GM12878 (cell line): ENCODE results near the gene FCRLA. TPM values are rescaled to one million over a fixed set of nuclear protein-coding genes. Genes with fewer than 3 reads are reported as not detected.
A peak's percentile ranks its signal among the peaks of the same experiment; 100 is the strongest.

Experiments used
- ATAC-seq: fragments of 200-7000 bp; cut with Tn5 transposase; 3 replicates; pipeline ENCODE4 v1.9.1; 2020; ENCODE audit warnings: mild to moderate bottlenecking, moderate library complexity
- BruUV-seq: library from RNA; stranded (reverse); fragments of 400-500 nt; replicated peaks from 2 replicates; lab custom pipeline; 2021; lab: Mats Ljungman, UMichigan
- CTCF ChIA-PET: fragments of 300-600 bp; sonication (Branson Sonifier 250); formaldehyde crosslinking; extraction: SDS; loops from one replicate; lab custom pipeline; 2021; ENCODE audit warnings: inconsistent platforms; lab: Yijun Ruan, JAX
- POLR2A ChIA-PET: fragments of 350-600 bp; formaldehyde crosslinking; extraction: SDS; loops from one replicate; lab custom pipeline; 2021; ENCODE audit warnings: inconsistent platforms; lab: Charles Lee
- RAD21 ChIA-PET: fragments of 300-600 bp; sonication (Branson Sonifier 250); formaldehyde crosslinking; loops from one replicate; lab custom pipeline; 2023; ENCODE audit warnings: antibody characterized with exemption; ENCODE audit not compliant: unreplicated experiment; lab: Charles Lee
- SMC1A ChIA-PET: fragments of 300-600 bp; sonication (Branson Sonifier 250); formaldehyde crosslinking; loops from one replicate; lab custom pipeline; 2023; ENCODE audit not compliant: unreplicated experiment, uncharacterized antibody; lab: Charles Lee
- DNase-seq: peaks from one replicate; pipeline ENCODE4 v3.0.0-alpha.2; 2011; ENCODE audit warnings: low read depth, low spot score
- FAIRE-seq: peaks from 3 replicates; lab custom pipeline; 2011; peaks lifted over from hg19 to GRCh38; lab: Jason Lieb, UNC
- H2AFZ ChIP-seq: 2 replicates; pipeline ENCODE4 v1.6.0; 2011; ENCODE audit warnings: low read depth, low read length, control low read depth; ENCODE audit not compliant: control insufficient read depth
- H3K27ac ChIP-seq: 2 replicates; pipeline ENCODE4 v1.5.1; 2011; ENCODE audit warnings: control low read depth; ENCODE audit not compliant: control insufficient read depth, insufficient read depth
- H3K27me3 ChIP-seq, 2 experiments: replicated peaks in 1 of 2; 2 replicates each; pipeline versions ENCODE4 v1.6.0 to v1.6.1; 2011; ENCODE audit warnings: low read length in 1 of 2; ENCODE audit not compliant: control insufficient read depth in 2 of 2, insufficient read depth in 2 of 2
- H3K36me3 ChIP-seq, 2 experiments: 2 replicates each; pipeline ENCODE4 v1.5.1; 2011; ENCODE audit warnings: low read length in 1 of 2; ENCODE audit not compliant: control insufficient read depth in 2 of 2, insufficient read depth in 2 of 2
- H3K4me1 ChIP-seq: 2 replicates; pipeline ENCODE4 v1.6.1; 2011; ENCODE audit warnings: mild to moderate bottlenecking, low read length, moderate library complexity, mixed read lengths; ENCODE audit not compliant: control insufficient read depth, insufficient read depth
- H3K4me2 ChIP-seq: 2 replicates; pipeline ENCODE4 v1.6.0; 2011; ENCODE audit warnings: control low read depth; ENCODE audit not compliant: control insufficient read depth, insufficient read depth
- H3K4me3 ChIP-seq: fragments of 200-600 bp; sonication (generic); 2 replicates; pipeline ENCODE4 v1.5.1; 2016
- H3K79me2 ChIP-seq: 2 replicates; pipeline ENCODE4 v1.6.0; 2011; ENCODE audit warnings: low read length; ENCODE audit not compliant: control insufficient read depth, insufficient read depth
- H3K9ac ChIP-seq: 2 replicates; pipeline ENCODE4 v1.8.0; 2011; ENCODE audit warnings: low read length, control low read depth, mixed read lengths; ENCODE audit not compliant: control insufficient read depth, insufficient read depth
- H3K9me3 ChIP-seq: replicated peaks from 3 replicates; pipeline ENCODE4 v1.5.1; 2011; ENCODE audit warnings: mild to moderate bottlenecking, low read length; ENCODE audit not compliant: control insufficient read depth, insufficient read depth
- H4K20me1 ChIP-seq: 2 replicates; pipeline ENCODE4 v1.6.0; 2011; ENCODE audit not compliant: control insufficient read depth, insufficient read depth
- FOXK2 ChIP-seq: fragments of 450-650 bp; IDR thresholded peaks from 2 replicates; pipeline ENCODE4 v1.6.1; 2017; ENCODE audit warnings: mild to moderate bottlenecking, moderate library complexity
- RAD21 ChIP-seq: IDR thresholded peaks from 2 replicates; pipeline ENCODE4 v1.6.1; 2011; ENCODE audit warnings: mild to moderate bottlenecking, low read depth, low read length, moderate library complexity; ENCODE audit not compliant: insufficient read depth
- SMC3 ChIP-seq: IDR thresholded peaks from 2 replicates; pipeline ENCODE4 v1.6.1; 2011; ENCODE audit warnings: low read length, improper control_type of control experiment, borderline replicate concordance
- WGBS: methylation state at CpG from one replicate; pipeline ENCODE4 v1.1.6; 2016; ENCODE audit warnings: low lambda C conversion rate; ENCODE audit not compliant: insufficient replicate concordance, insufficient coverage; ENCODE audit errors: missing lambda C conversion rate; 5-methylcytosine and 5-hydroxymethylcytosine counted together
- in situ Hi-C: fragments of 300-500 bp; cut with MboI; formaldehyde crosslinking; loops from 9 replicates; pipeline ENCODE4 v1.14.3; 2018; ENCODE audit warnings: mixed read lengths
- intact Hi-C: fragments of 100-400 bp; cut with micrococcal nuclease; formaldehyde crosslinking; loops from one replicate; pipeline ENCODE4 v1.14.2; 2022; ENCODE audit not compliant: unreplicated experiment
- polyA plus RNA-seq, 11 experiments: library from polyadenylated mRNA; depleted of rRNA in 4 of 11; unstranded in 6 of 11; stranded (reverse) in 5 of 11; fragments of >200 nt; fragmentation: Nextera tagmentation in 4 of 11; fragmentation: Illumina TruSeq in 1 of 11; extraction: Ambion mirVana in 4 of 11; extraction: Trizol in 1 of 11; gene quantifications; 1 replicate in 1 of 11; 2 replicates in 10 of 11; pipeline versions ENCODE4 v1.2.1 to v1.2.3, GENCODE V29; 2011 to 2016; ENCODE audit warnings: inconsistent platforms in 2 of 11, missing spikeins in 2 of 11, low read depth in 1 of 11
- small RNA-seq: library from RNA; depleted of rRNA; stranded (forward); fragments of <200 nt; gene quantifications from one replicate; pipeline ENCODE3, GENCODE V24; 2014
- total RNA-seq, 4 experiments: library from RNA; depleted of rRNA in 3 of 4; stranded (reverse); fragments of >200 nt in 3 of 4; fragmentation: Illumina TruSeq in 1 of 4; extraction: Trizol in 1 of 4; gene quantifications; 2 replicates each; pipeline versions ENCODE4 v1.2.1 to v1.2.3, GENCODE V29; 2013 to 2021
- TF ChIP-seq, protein P1 (sequence below): fragments of 450-650 bp; IDR thresholded peaks from 2 replicates; pipeline ENCODE4 v1.6.1; 2017; ENCODE audit warnings: mild to moderate bottlenecking
- TF ChIP-seq, protein P2 (sequence below), 3 experiments: IDR thresholded peaks in 2 of 3; conservative IDR thresholded peaks in 1 of 3; 2 replicates each; pipeline ENCODE4 v1.5.1; 2011; ENCODE audit warnings: low read depth in 3 of 3, low read length in 3 of 3, mild to moderate bottlenecking in 3 of 3, control low read depth in 2 of 3, moderate library complexity in 2 of 3, inconsistent platforms in 1 of 3, mixed read lengths in 1 of 3; ENCODE audit not compliant: control insufficient read depth in 2 of 3, insufficient read depth in 1 of 3; ENCODE audit errors: extremely low read depth in 1 of 3

The FCRLA gene
- total and polyA plus RNA-seq, 10 of the 15 experiments (the other 5 are each of a cell fraction or from before 2014, with no cell fraction given), result 130 to 714 (median 374) TPM

DNA sequence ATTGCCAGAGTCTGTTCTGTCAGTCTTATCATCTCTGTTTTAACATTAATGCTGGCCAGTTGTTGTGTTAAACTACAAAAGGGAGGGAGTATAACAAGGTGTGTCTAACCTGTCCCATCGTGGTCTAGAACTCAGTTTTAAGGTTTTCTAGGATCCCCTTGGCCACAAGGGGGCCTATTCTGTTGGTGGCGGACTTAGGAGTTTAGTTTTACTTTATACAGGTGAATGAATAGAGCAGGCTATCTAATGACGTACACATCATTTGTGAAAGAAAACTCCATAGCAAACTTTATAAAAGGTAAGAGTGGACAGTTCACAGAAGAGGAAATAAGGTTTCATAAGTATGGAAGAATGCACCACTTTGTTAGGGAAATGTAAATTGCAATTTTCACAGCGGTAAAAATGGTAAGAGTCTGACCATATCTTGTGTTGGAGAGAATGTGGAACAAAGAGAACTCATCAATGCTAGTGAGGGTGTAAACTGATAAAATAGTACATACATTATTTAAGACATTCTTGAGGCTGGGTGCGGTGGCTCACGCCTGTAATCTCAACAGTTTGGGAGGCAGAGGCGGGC is 56.6 kb downstream of the FCRLA start:
- POLR2A ChIA-PET, result interaction anchor here (1.1 to 1.6 kb wide), 2 partner anchors 8 to 38 kb away, joined by 3 read pairs; no protein-coding TSS in a partner anchor
- FAIRE-seq, result no peak

More for the DNA sequence above, 56.6 kb downstream of the FCRLA start:
- DNase-seq, result no peak
- no peaks in the 10 kb centered on the region for H3K27me3 ChIP-seq
- H2AFZ ChIP-seq, result no peak overlapping the region
- intact Hi-C loops (no loop called here), in situ Hi-C loops (no loop called here)
- no peak overlapping the region for H3K27ac ChIP-seq
- TF ChIP-seq, protein P1, sequence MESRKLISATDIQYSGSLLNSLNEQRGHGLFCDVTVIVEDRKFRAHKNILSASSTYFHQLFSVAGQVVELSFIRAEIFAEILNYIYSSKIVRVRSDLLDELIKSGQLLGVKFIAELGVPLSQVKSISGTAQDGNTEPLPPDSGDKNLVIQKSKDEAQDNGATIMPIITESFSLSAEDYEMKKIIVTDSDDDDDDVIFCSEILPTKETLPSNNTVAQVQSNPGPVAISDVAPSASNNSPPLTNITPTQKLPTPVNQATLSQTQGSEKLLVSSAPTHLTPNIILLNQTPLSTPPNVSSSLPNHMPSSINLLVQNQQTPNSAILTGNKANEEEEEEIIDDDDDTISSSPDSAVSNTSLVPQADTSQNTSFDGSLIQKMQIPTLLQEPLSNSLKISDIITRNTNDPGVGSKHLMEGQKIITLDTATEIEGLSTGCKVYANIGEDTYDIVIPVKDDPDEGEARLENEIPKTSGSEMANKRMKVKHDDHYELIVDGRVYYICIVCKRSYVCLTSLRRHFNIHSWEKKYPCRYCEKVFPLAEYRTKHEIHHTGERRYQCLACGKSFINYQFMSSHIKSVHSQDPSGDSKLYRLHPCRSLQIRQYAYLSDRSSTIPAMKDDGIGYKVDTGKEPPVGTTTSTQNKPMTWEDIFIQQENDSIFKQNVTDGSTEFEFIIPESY, result peak; percentile 79
- TF ChIP-seq, protein P2, sequence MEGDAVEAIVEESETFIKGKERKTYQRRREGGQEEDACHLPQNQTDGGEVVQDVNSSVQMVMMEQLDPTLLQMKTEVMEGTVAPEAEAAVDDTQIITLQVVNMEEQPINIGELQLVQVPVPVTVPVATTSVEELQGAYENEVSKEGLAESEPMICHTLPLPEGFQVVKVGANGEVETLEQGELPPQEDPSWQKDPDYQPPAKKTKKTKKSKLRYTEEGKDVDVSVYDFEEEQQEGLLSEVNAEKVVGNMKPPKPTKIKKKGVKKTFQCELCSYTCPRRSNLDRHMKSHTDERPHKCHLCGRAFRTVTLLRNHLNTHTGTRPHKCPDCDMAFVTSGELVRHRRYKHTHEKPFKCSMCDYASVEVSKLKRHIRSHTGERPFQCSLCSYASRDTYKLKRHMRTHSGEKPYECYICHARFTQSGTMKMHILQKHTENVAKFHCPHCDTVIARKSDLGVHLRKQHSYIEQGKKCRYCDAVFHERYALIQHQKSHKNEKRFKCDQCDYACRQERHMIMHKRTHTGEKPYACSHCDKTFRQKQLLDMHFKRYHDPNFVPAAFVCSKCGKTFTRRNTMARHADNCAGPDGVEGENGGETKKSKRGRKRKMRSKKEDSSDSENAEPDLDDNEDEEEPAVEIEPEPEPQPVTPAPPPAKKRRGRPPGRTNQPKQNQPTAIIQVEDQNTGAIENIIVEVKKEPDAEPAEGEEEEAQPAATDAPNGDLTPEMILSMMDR (IDR thresholded peaks at IDR 0.05 in 2 of 3, conservative IDR thresholded peaks at IDR 0.05 in 1 of 3; ENCODE audit: control insufficient read depth in 2 of 3, extremely low read depth in 1 of 3, insufficient read depth in 1 of 3, low read depth in 3 of 3, low read length in 3 of 3), result peak; percentile 33 to 60 (median 60); a peak in 5 of 6 replicates
- peak; percentile 51 for TF ChIP-seq RAD21
- peak; percentile 30; the same call in 1 of the 2 replicates for TF ChIP-seq SMC3
- no peak for TF ChIP-seq FOXK2
- no peaks in the 10 kb centered on the region for H3K9me3 ChIP-seq
- WGBS, result 60% methylated on average over 7 of the region's 7 CpGs
- CTCF ChIA-PET, result interaction anchor here (1.7 to 2.6 kb wide), 4 partner anchors 14 to 274 kb away, joined by 6 to 14 read pairs (median 6); partner anchors contain the start of gene DUSP12
- no peaks in the 10 kb centered on the region for H3K36me3 ChIP-seq
- peaks cover 33% of the 10 kb centered on the region for H3K79me2 ChIP-seq
- peaks cover 6% of the 10 kb centered on the region for H3K4me1 ChIP-seq
- no peak overlapping the region for H3K9ac ChIP-seq
- no TSS peak for BruUV-seq
- RAD21 ChIA-PET, result interaction anchor here (1.2 to 2.3 kb wide), 3 partner anchors 14 to 25 kb away, joined by 3 to 10 read pairs (median 6); partner anchors contain the start of gene DUSP12
- H3K4me2 ChIP-seq, result no peak overlapping the region
- H4K20me1 ChIP-seq, result no peaks in the 10 kb centered on the region
- ATAC-seq, result peak; percentile 35
- SMC1A ChIA-PET, result no interaction called here
- no peak overlapping the region for H3K4me3 ChIP-seq

Small RNA genes lying within 50 kb of the gene (small RNA-seq; reads per million reads assigned to genes)
- not detected for gene RF00019
- gene RN7SL466P, result not detected

Other genes starting within 250 kb of the FCRLA start
Only the 7 nearest of the 8 such genes appear.
- 0.65 and 0.96 TPM in 2 replicates for gene HSPA6, start 182.7 kb upstream of the FCRLA start, total RNA-seq (2014; rRNA removed)
- 0.18 and 0.36 TPM in 2 replicates for gene HSPA6, start 182.7 kb upstream of the FCRLA start, total RNA-seq (2014; rRNA removed; fragmentation: Illumina TruSeq; extraction: Trizol)
- gene HSPA6, start 182.7 kb upstream of the FCRLA start, total RNA-seq (2021), result 1.6 and 1.8 TPM in 2 replicates
- gene HSPA6, start 182.7 kb upstream of the FCRLA start, polyA plus RNA-seq (2011; rRNA removed), result 0.06 and 0.18 TPM in 2 replicates
- 0.12 and 0.16 TPM in 2 replicates for gene HSPA6, start 182.7 kb upstream of the FCRLA start, polyA plus RNA-seq (2014; fragmentation: Illumina TruSeq; extraction: Trizol)
- under 1 TPM; 0.05 to 0.09 TPM for gene HSPA6, start 182.7 kb upstream of the FCRLA start, polyA plus RNA-seq (2014; fragmentation: Nextera tagmentation; extraction: Ambion mirVana)
- gene HSPA6, start 182.7 kb upstream of the FCRLA start, polyA plus RNA-seq (2014; rRNA removed), result 1.2 and 1.5 TPM in 2 replicates
- 1 to 10 TPM; 8.5 to 8.8 TPM for gene HSPA6, start 182.7 kb upstream of the FCRLA start, polyA plus RNA-seq (2016; fragmentation: Nextera tagmentation; extraction: Ambion mirVana)
- 0.05 TPM in 1 of 2 replicates, not detected in the other for gene FCGR3A, start 157.4 kb upstream of the FCRLA start, total RNA-seq (2014; rRNA removed)
- gene FCGR3A, start 157.4 kb upstream of the FCRLA start, total RNA-seq (2014; rRNA removed; fragmentation: Illumina TruSeq; extraction: Trizol), result not detected in 2 replicates
- 0.10 TPM in 1 of 2 replicates, not detected in the other for gene FCGR3A, start 157.4 kb upstream of the FCRLA start, total RNA-seq (2021)
- gene FCGR3A, start 157.4 kb upstream of the FCRLA start, polyA plus RNA-seq (2011; rRNA removed), result not detected in 2 replicates
- gene FCGR3A, start 157.4 kb upstream of the FCRLA start, polyA plus RNA-seq (2014; fragmentation: Illumina TruSeq; extraction: Trizol), result not detected in 2 replicates
- not detected for gene FCGR3A, start 157.4 kb upstream of the FCRLA start, polyA plus RNA-seq (2014; fragmentation: Nextera tagmentation; extraction: Ambion mirVana)
- not detected in 2 replicates for gene FCGR3A, start 157.4 kb upstream of the FCRLA start, polyA plus RNA-seq (2014; rRNA removed)
- under 1 TPM in 1 of 2 experiments, not detected in 1; 0.09 TPM for gene FCGR3A, start 157.4 kb upstream of the FCRLA start, polyA plus RNA-seq (2016; fragmentation: Nextera tagmentation; extraction: Ambion mirVana)
- not detected in 2 replicates for gene FCGR3B, start 76.1 kb upstream of the FCRLA start, total RNA-seq (2014; rRNA removed)
- gene FCGR3B, start 76.1 kb upstream of the FCRLA start, total RNA-seq (2014; rRNA removed; fragmentation: Illumina TruSeq; extraction: Trizol), result not detected in 2 replicates
- not detected in 2 replicates for gene FCGR3B, start 76.1 kb upstream of the FCRLA start, total RNA-seq (2021)
- gene FCGR3B, start 76.1 kb upstream of the FCRLA start, polyA plus RNA-seq (2011; rRNA removed), result not detected in 2 replicates
- gene FCGR3B, start 76.1 kb upstream of the FCRLA start, polyA plus RNA-seq (2014; fragmentation: Illumina TruSeq; extraction: Trizol), result not detected in 2 replicates
- gene FCGR3B, start 76.1 kb upstream of the FCRLA start, polyA plus RNA-seq (2014; fragmentation: Nextera tagmentation; extraction: Ambion mirVana), result not detected
- not detected in 2 replicates for gene FCGR3B, start 76.1 kb upstream of the FCRLA start, polyA plus RNA-seq (2014; rRNA removed)
- not detected for gene FCGR3B, start 76.1 kb upstream of the FCRLA start, polyA plus RNA-seq (2016; fragmentation: Nextera tagmentation; extraction: Ambion mirVana)
- 99.3 and 100 TPM in 2 replicates for gene FCGR2B, start 44.1 kb upstream of the FCRLA start, total RNA-seq (2014; rRNA removed)
- gene FCGR2B, start 44.1 kb upstream of the FCRLA start, total RNA-seq (2014; rRNA removed; fragmentation: Illumina TruSeq; extraction: Trizol), result 76.6 and 78.5 TPM in 2 replicates
- gene FCGR2B, start 44.1 kb upstream of the FCRLA start, total RNA-seq (2021), result 88.9 and 99.4 TPM in 2 replicates
- 99.1 and 111 TPM in 2 replicates for gene FCGR2B, start 44.1 kb upstream of the FCRLA start, polyA plus RNA-seq (2011; rRNA removed)
- 118 and 122 TPM in 2 replicates for gene FCGR2B, start 44.1 kb upstream of the FCRLA start, polyA plus RNA-seq (2014; fragmentation: Illumina TruSeq; extraction: Trizol)
- 100 to 1,000 TPM; 131 to 216 TPM for gene FCGR2B, start 44.1 kb upstream of the FCRLA start, polyA plus RNA-seq (2014; fragmentation: Nextera tagmentation; extraction: Ambion mirVana)
- 101 and 106 TPM in 2 replicates for gene FCGR2B, start 44.1 kb upstream of the FCRLA start, polyA plus RNA-seq (2014; rRNA removed)
- gene FCGR2B, start 44.1 kb upstream of the FCRLA start, polyA plus RNA-seq (2016; fragmentation: Nextera tagmentation; extraction: Ambion mirVana), result 100 to 1,000 TPM; 105 to 112 TPM
- 11.3 and 11.5 TPM in 2 replicates for gene FCRLB, start 14.3 kb downstream of the FCRLA start, total RNA-seq (2014; rRNA removed)
- 3.1 and 3.4 TPM in 2 replicates for gene FCRLB, start 14.3 kb downstream of the FCRLA start, total RNA-seq (2014; rRNA removed; fragmentation: Illumina TruSeq; extraction: Trizol)
- 7.9 and 8.3 TPM in 2 replicates for gene FCRLB, start 14.3 kb downstream of the FCRLA start, total RNA-seq (2021)
- 1.2 and 1.5 TPM in 2 replicates for gene FCRLB, start 14.3 kb downstream of the FCRLA start, polyA plus RNA-seq (2011; rRNA removed)
- 1.2 and 1.9 TPM in 2 replicates for gene FCRLB, start 14.3 kb downstream of the FCRLA start, polyA plus RNA-seq (2014; fragmentation: Illumina TruSeq; extraction: Trizol)
- 1 to 10 TPM in 1 of 2 experiments, under 1 TPM in 1; 0.55 to 1.2 TPM for gene FCRLB, start 14.3 kb downstream of the FCRLA start, polyA plus RNA-seq (2014; fragmentation: Nextera tagmentation; extraction: Ambion mirVana)
- 8.8 and 9.4 TPM in 2 replicates for gene FCRLB, start 14.3 kb downstream of the FCRLA start, polyA plus RNA-seq (2014; rRNA removed)
- gene FCRLB, start 14.3 kb downstream of the FCRLA start, polyA plus RNA-seq (2016; fragmentation: Nextera tagmentation; extraction: Ambion mirVana), result 10 to 100 TPM; 10.9 to 11.7 TPM
- gene DUSP12, start 42.6 kb downstream of the FCRLA start, total RNA-seq (2014; rRNA removed), result 41.1 and 42.5 TPM in 2 replicates
- gene DUSP12, start 42.6 kb downstream of the FCRLA start, total RNA-seq (2014; rRNA removed; fragmentation: Illumina TruSeq; extraction: Trizol), result 23.7 and 24.1 TPM in 2 replicates
- gene DUSP12, start 42.6 kb downstream of the FCRLA start, total RNA-seq (2021), result 25.2 and 29.8 TPM in 2 replicates
- gene DUSP12, start 42.6 kb downstream of the FCRLA start, polyA plus RNA-seq (2011; rRNA removed), result 50.8 and 62.5 TPM in 2 replicates
- 24.8 and 25.7 TPM in 2 replicates for gene DUSP12, start 42.6 kb downstream of the FCRLA start, polyA plus RNA-seq (2014; fragmentation: Illumina TruSeq; extraction: Trizol)
- gene DUSP12, start 42.6 kb downstream of the FCRLA start, polyA plus RNA-seq (2014; fragmentation: Nextera tagmentation; extraction: Ambion mirVana), result 10 to 100 TPM in 1 of 2 experiments, 1 to 10 TPM in 1; 7.0 to 13.3 TPM
- 46.5 and 51.5 TPM in 2 replicates for gene DUSP12, start 42.6 kb downstream of the FCRLA start, polyA plus RNA-seq (2014; rRNA removed)
- 10 to 100 TPM; 42.5 TPM for gene DUSP12, start 42.6 kb downstream of the FCRLA start, polyA plus RNA-seq (2016; fragmentation: Nextera tagmentation; extraction: Ambion mirVana)
- 15.2 and 18.0 TPM in 2 replicates for gene ATF6, start 59.1 kb downstream of the FCRLA start, total RNA-seq (2014; rRNA removed)
- gene ATF6, start 59.1 kb downstream of the FCRLA start, total RNA-seq (2014; rRNA removed; fragmentation: Illumina TruSeq; extraction: Trizol), result 23.0 and 23.3 TPM in 2 replicates
- gene ATF6, start 59.1 kb downstream of the FCRLA start, total RNA-seq (2021), result 17.0 and 17.5 TPM in 2 replicates
- 24.3 and 30.4 TPM in 2 replicates for gene ATF6, start 59.1 kb downstream of the FCRLA start, polyA plus RNA-seq (2011; rRNA removed)
- gene ATF6, start 59.1 kb downstream of the FCRLA start, polyA plus RNA-seq (2014; fragmentation: Illumina TruSeq; extraction: Trizol), result 19.2 and 23.8 TPM in 2 replicates
- gene ATF6, start 59.1 kb downstream of the FCRLA start, polyA plus RNA-seq (2014; fragmentation: Nextera tagmentation; extraction: Ambion mirVana), result 1 to 10 TPM; 7.8 to 8.9 TPM
- gene ATF6, start 59.1 kb downstream of the FCRLA start, polyA plus RNA-seq (2014; rRNA removed), result 10.3 and 11.7 TPM in 2 replicates
- 10 to 100 TPM; 12.9 to 14.2 TPM for gene ATF6, start 59.1 kb downstream of the FCRLA start, polyA plus RNA-seq (2016; fragmentation: Nextera tagmentation; extraction: Ambion mirVana)